Calu3 (cell line): ENCODE measurements around the gene ADD2. TPM values are rescaled to one million over a fixed set of nuclear protein-coding genes. Genes with fewer than 3 reads are reported as not detected.

Experiments
- Bru-seq: library from RNA; stranded (reverse); fragments of 400-500 nt; gene quantifications from one replicate; lab custom pipeline; 2021; lab: Mats Ljungman, UMichigan
- BruChase-seq, 2 experiments: library from RNA; stranded (reverse); fragments of 400-500 nt; gene quantifications; one replicate each; lab custom pipeline; 2021; lab: Mats Ljungman, UMichigan
- BruUV-seq: library from RNA; stranded (reverse); fragments of 400-500 nt; replicated peaks from 2 replicates; lab custom pipeline; 2021; lab: Mats Ljungman, UMichigan
- CTCF ChIA-PET: fragments of 300-600 bp; sonication (Branson Sonifier 250); formaldehyde crosslinking; loops from one replicate; lab custom pipeline; 2022; ENCODE audit warnings: antibody characterized with exemption; lab: Charles Lee
- DNase-seq: peaks from one replicate; pipeline ENCODE4 v3.0.0; 2022
- H3K27ac Mint-ChIP-seq: one replicate; pipeline ENCODE4 v1.8.0; 2022; ENCODE audit warnings: mixed read lengths; ENCODE audit not compliant: unreplicated experiment
- H3K27me3 Mint-ChIP-seq: one replicate; pipeline ENCODE4 v1.8.0; 2022; ENCODE audit warnings: mixed read lengths; ENCODE audit not compliant: unreplicated experiment
- H3K36me3 Mint-ChIP-seq: one replicate; pipeline ENCODE4 v1.8.0; 2022; ENCODE audit warnings: mild to moderate bottlenecking, moderate library complexity, mixed read lengths; ENCODE audit not compliant: insufficient read depth, unreplicated experiment
- H3K4me1 Mint-ChIP-seq: one replicate; pipeline ENCODE4 v1.8.0; 2022; ENCODE audit warnings: mild to moderate bottlenecking, low read depth, mixed read lengths; ENCODE audit not compliant: unreplicated experiment
- H3K4me3 Mint-ChIP-seq: one replicate; pipeline ENCODE4 v1.8.0; 2022; ENCODE audit warnings: mild to moderate bottlenecking, low read depth, moderate library complexity, mixed read lengths; ENCODE audit not compliant: unreplicated experiment
- H3K9me3 Mint-ChIP-seq: one replicate; pipeline ENCODE4 v1.8.0; 2022; ENCODE audit warnings: low read depth, mixed read lengths; ENCODE audit not compliant: unreplicated experiment
- intact Hi-C: fragments of 100-400 bp; cut with micrococcal nuclease; formaldehyde crosslinking; loops from one replicate; pipeline ENCODE4 v1.10.0; 2022; ENCODE audit not compliant: unreplicated experiment
- long read RNA-seq: library from polyadenylated mRNA; stranded (forward); transcript quantifications from one replicate; pipeline ENCODE4 v2.0.0, GENCODE V29; 2022
- total RNA-seq: library from RNA; stranded (reverse); gene quantifications from 2 replicates; pipeline ENCODE4 v1.2.3, GENCODE V29; 2022
- TF ChIP-seq, protein P1 (sequence below): fragments of 200-600 bp; IDR thresholded peaks from one replicate; pipeline ENCODE4 v1.8.0; 2022; ENCODE audit warnings: antibody characterized with exemption; ENCODE audit not compliant: unreplicated experiment

ADD2 gene, protein sequence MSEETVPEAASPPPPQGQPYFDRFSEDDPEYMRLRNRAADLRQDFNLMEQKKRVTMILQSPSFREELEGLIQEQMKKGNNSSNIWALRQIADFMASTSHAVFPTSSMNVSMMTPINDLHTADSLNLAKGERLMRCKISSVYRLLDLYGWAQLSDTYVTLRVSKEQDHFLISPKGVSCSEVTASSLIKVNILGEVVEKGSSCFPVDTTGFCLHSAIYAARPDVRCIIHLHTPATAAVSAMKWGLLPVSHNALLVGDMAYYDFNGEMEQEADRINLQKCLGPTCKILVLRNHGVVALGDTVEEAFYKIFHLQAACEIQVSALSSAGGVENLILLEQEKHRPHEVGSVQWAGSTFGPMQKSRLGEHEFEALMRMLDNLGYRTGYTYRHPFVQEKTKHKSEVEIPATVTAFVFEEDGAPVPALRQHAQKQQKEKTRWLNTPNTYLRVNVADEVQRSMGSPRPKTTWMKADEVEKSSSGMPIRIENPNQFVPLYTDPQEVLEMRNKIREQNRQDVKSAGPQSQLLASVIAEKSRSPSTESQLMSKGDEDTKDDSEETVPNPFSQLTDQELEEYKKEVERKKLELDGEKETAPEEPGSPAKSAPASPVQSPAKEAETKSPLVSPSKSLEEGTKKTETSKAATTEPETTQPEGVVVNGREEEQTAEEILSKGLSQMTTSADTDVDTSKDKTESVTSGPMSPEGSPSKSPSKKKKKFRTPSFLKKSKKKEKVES
- 0.14 TPM in 1 of 2 replicates, not detected in the other for total RNA-seq
- Bru-seq, nascent RNA: percentile 5 among the genes with signal in this experiment
- percentile 4 among the genes with signal in this experiment for BruChase-seq, experiment 1, labeled RNA remaining after a 6-hour chase
- BruChase-seq, experiment 2, labeled RNA remaining after a 2-hour chase: percentile 3 among the genes with signal in this experiment
- long read RNA-seq: 0 reads

DNA sequence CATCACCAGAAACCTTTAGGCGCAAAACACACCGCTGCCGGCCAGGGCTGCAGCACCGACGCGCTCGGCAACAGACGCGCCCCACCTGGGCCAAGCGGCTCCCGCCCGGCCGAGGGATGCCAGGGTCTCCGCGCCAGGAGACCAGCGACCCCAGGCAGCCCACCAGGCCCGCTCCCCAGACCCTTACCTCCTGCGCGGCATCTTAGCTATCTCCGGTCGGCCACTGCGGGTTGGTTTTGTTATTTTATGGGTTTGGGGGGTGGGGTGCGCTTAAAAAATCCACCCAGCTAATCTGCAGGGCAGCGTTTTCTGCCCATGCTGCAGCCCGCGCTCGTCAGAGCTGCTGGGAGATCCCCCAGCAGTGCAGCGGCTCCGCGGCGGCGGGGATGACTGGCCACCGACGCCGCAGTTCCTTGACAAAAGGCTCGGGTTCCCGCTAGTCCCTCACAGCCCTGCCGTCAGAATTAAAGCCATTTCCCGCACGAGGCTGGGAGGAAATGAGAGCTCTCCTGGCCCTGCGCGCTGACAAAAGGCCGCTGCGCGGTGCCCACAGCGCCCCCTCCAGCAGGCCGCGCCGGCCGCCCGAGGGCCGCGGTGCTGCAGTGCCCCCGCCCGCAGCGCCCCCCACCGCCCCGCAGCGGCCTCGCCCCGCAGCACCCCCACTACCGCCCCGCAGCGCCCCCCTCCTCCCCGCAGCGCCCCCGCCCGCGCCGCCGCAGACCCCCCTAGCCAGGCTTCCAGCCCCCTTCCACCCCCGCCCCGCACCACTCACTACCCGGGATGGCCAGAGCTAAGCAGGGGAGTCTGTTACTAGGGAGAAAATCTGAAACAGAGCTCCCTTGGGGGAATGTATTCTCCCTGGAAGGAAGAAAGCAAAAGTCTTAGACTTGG lies at the start of gene ADD2:
ADD2 (minus strand) TSS at position 502 of the 891 bp plus-strand sequence. CDS start 61,792 bp downstream, outside the sequence.
- H3K4me1 Mint-ChIP-seq: peaks cover 9% of the 10 kb centered on the region
- intact Hi-C loops: no loop called here
- CTCF ChIA-PET: no interaction called here
- peaks cover 95% of the 10 kb centered on the region for H3K27me3 Mint-ChIP-seq
- BruUV-seq: no TSS peak
- TF ChIP-seq, protein P1, sequence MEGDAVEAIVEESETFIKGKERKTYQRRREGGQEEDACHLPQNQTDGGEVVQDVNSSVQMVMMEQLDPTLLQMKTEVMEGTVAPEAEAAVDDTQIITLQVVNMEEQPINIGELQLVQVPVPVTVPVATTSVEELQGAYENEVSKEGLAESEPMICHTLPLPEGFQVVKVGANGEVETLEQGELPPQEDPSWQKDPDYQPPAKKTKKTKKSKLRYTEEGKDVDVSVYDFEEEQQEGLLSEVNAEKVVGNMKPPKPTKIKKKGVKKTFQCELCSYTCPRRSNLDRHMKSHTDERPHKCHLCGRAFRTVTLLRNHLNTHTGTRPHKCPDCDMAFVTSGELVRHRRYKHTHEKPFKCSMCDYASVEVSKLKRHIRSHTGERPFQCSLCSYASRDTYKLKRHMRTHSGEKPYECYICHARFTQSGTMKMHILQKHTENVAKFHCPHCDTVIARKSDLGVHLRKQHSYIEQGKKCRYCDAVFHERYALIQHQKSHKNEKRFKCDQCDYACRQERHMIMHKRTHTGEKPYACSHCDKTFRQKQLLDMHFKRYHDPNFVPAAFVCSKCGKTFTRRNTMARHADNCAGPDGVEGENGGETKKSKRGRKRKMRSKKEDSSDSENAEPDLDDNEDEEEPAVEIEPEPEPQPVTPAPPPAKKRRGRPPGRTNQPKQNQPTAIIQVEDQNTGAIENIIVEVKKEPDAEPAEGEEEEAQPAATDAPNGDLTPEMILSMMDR: no peak
- no peak for DNase-seq
- peaks cover 4% of the 10 kb centered on the region for H3K36me3 Mint-ChIP-seq
- H3K4me3 Mint-ChIP-seq: peak within 1 kb of the TSS; percentile 66
- H3K27ac Mint-ChIP-seq: no peak within 1 kb of the TSS
- no peaks in the 10 kb centered on the region for H3K9me3 Mint-ChIP-seq

DNA sequence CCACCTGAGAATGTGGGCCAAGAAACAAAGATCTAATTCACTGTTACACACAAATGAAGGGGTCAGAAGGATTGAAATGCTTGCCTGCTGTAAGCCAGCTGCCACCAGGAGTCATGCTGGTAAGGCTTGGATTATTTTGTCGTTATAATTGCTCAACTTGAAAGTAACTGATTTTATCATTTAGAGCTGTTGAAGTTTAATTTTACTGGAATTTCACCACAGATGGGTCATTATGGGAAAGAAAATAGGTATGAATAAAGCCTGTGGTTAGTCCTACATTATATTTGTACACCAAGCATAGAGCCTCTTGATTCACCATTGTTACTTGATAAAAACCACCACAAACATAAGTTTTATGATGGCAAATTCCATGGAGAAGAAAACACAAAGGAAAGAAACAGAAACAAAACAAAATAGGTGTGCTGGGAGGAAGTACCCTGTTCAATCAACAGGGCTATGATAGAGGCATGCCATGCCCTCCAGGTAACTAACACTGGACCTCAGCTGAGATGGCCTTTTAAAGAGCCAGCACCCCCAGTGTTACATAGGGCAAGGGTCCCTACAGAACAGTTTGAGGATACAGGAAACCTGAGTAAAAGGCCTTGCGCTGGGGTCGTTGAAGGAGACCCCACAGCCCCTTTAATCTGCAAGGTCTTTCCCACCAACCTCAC lies 49.4 kb upstream of the ADD2 start:
- intact Hi-C loops: no loop called here
- Mint-ChIP-seq H3K36me3 (no peaks in the 10 kb centered on the region), H3K4me1 (no peaks in the 10 kb centered on the region), H3K27me3 (peaks cover 96% of the 10 kb centered on the region), H3K27ac (no peak overlapping the region), H3K4me3 (no peak overlapping the region), H3K9me3 (no peaks in the 10 kb centered on the region)
- CTCF ChIA-PET: no interaction called here
- BruUV-seq: no TSS peak
- no peak for DNase-seq
- TF ChIP-seq, protein P1: no peak

DNA sequence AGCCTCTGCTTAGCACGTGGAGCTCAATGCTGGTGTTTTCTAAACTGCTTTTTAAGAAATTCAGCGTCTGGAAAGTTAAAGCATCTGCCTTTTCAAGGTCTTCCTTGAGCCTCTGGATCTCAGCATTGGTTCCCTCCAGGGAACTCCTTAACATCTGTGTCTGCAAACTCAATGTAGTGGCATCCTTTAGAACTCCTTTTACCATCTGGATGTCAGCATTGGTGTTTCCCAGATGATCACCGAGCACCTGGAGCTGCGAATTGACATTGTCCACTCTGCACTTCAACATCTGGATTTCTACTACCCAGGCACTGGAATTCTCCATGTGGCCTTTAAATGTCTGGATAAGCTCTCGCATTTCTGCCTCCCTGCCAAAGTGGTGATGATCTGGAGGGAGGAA lies 48.7 kb upstream of the ADD2 start:
- no peaks in the 10 kb centered on the region for H3K4me1 Mint-ChIP-seq
- CTCF ChIA-PET: no interaction called here
- H3K27ac Mint-ChIP-seq: no peak overlapping the region
- no TSS peak for BruUV-seq
- TF ChIP-seq, protein P1: no peak
- no peaks in the 10 kb centered on the region for H3K9me3 Mint-ChIP-seq
- no peaks in the 10 kb centered on the region for H3K36me3 Mint-ChIP-seq
- no peak overlapping the region for H3K4me3 Mint-ChIP-seq
- H3K27me3 Mint-ChIP-seq: peaks cover 99% of the 10 kb centered on the region
- intact Hi-C loops: no loop called here
- DNase-seq: no peak
